CD1c-positive myeloid dendritic cell (primary cell): ENCODE measurements around the gene IFI16.
A peak's percentile ranks its signal among the peaks of the same experiment; 100 is the strongest.
"Not testable (repeated sequence)": the region's sequence is repeated elsewhere in the genome, so short reads cannot be mapped to it uniquely, and the experiment has no call there.

ENCODE experiments used
- DNase-seq: peaks from one replicate; pipeline ENCODE4 v3.0.0-alpha.2; 2016; ENCODE audit errors: extremely low spot score

The IFI16 gene

GRCh38 chr1:159009704-159010361 lies at the start of gene IFI16:
Gene IFI16 (plus strand): TSS chr1:159009907. CDS start chr1:159014681, 4,774 bp downstream.
- peak; percentile 92 for DNase-seq

GRCh38 chr1:158961178-158961577 lies 48.5 kb upstream of the IFI16 start:
- DNase-seq, result no peak

GRCh38 chr1:158962983-158963382 lies 46.7 kb upstream of the IFI16 start:
- DNase-seq, result no peak

GRCh38 chr1:158969166-158969565 lies 40.5 kb upstream of the IFI16 start:
- no peak for DNase-seq

- no peak for DNase-seq
These were observed 39.9 kb upstream of the IFI16 start for GRCh38 chr1:158969855-158970254.

GRCh38 chr1:158972841-158973240 lies 36.9 kb upstream of the IFI16 start:
- no peak for DNase-seq

- DNase-seq, result no peak
These were observed 33.5 kb upstream of the IFI16 start for GRCh38 chr1:158976219-158976618.

- DNase-seq, result no peak
These were observed 31.0 kb upstream of the IFI16 start for GRCh38 chr1:158978730-158979129.

GRCh38 chr1:158979229-158979628 lies 30.5 kb upstream of the IFI16 start:
- DNase-seq, result no peak

GRCh38 chr1:158983235-158983634 lies 26.5 kb upstream of the IFI16 start:
- DNase-seq, result no peak

GRCh38 chr1:158984386-158984785 lies 25.3 kb upstream of the IFI16 start:
- no peak for DNase-seq

- no peak for DNase-seq
These were observed 20.3 kb upstream of the IFI16 start for GRCh38 chr1:158989424-158989823.

GRCh38 chr1:158992787-158993312 lies 16.9 kb upstream of the IFI16 start:
- DNase-seq, result no peak

GRCh38 chr1:158996998-158997397 lies 12.7 kb upstream of the IFI16 start:
- no peak for DNase-seq

- no peak for DNase-seq
These were observed 11.5 kb upstream of the IFI16 start for GRCh38 chr1:158998037-158998780.

GRCh38 chr1:158998781-158999161 lies 10.9 kb upstream of the IFI16 start:
- peak; percentile 81 for DNase-seq

- DNase-seq, result no peak
These were observed 10.2 kb upstream of the IFI16 start for GRCh38 chr1:158999316-159000069.

- DNase-seq, result no peak
These were observed 9.7 kb upstream of the IFI16 start for GRCh38 chr1:159000070-159000409.

GRCh38 chr1:159000625-159001024 lies 9.1 kb upstream of the IFI16 start:
- DNase-seq, result peak; percentile 46

GRCh38 chr1:159005161-159005560 lies 4.5 kb upstream of the IFI16 start:
- DNase-seq, result no peak

GRCh38 chr1:159005676-159006075 lies 4.0 kb upstream of the IFI16 start:
- DNase-seq, result peak; percentile 58

GRCh38 chr1:159006210-159006807 lies 3.4 kb upstream of the IFI16 start:
- not testable (repeated sequence) for DNase-seq
